Middle frontal gyrus (tissue), 1 donor: Measurements from ENCODE around the gene PRKD1.
"Not testable (repeated sequence)": the region's sequence is repeated elsewhere in the genome, so short reads cannot be mapped to it uniquely, and the experiment has no call there.

Experiments
- DNase-seq: peaks from one replicate; pipeline ENCODE4 v3.0.0-alpha.2; 2015; ENCODE audit warnings: low spot score; ENCODE audit errors: extremely low spot score

PRKD1 gene

DNA sequence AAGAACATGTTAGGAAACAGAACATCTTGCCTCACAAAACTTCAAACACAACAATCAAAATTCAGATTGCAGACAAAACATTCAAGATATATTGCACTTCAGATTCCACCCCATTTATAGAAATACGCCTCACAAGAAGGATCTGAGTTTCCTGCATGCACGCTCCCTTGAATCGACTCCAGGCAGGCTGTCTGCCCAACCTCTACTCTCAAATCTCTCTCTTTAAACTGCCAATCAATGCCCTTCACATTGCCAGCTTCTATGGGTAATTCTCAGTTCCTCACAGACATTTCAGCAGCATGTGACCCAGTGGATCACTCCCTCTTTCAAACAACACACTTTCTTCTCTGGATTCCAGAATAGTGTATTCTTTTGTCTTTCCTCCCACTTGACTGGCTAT lies 184.1 kb downstream of the PRKD1 start:
- DNase-seq = no peak

DNA sequence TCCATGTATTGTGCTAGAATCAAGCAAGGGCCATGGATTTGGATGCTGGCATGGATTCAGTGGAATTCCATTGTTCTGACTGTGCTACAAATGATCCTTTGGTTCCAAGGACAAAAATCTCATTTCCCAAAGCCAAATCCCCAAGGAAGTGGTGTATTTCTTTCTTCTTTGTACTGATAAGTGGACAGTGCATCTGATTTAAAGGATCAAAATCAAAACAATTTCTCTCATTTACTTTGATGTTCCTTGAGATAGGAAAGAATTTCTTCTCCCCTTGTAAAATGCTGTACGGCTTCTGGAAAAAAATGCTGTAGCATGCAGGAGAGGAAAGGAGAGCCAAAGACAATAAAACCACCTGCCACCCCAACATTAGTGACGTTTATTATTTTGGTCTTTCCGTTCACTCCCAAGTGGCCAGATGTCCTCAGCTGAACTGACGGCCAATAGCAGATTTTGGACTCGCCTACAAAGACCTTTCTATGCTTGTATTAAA lies 185.7 kb downstream of the PRKD1 start:
- DNase-seq = no peak

DNA sequence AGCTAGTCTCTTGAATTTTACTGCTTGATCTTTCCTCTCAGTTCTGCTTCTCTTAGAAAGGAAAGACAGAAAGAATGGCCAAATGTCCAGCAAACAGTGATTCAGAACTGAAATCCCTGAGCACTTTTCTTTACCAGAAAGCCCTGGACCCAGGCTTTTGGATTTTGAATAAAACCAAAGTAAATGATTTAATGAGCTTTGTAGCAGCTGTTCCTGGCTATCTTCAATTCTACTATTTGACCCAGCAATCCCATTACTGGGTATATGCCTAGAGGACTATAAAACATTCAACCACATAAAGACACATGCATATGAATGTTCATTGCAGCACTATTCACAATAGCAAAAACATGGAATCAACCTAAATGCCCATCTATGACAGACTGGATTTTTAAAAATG lies 187.2 kb downstream of the PRKD1 start:
- no peak for DNase-seq

DNA sequence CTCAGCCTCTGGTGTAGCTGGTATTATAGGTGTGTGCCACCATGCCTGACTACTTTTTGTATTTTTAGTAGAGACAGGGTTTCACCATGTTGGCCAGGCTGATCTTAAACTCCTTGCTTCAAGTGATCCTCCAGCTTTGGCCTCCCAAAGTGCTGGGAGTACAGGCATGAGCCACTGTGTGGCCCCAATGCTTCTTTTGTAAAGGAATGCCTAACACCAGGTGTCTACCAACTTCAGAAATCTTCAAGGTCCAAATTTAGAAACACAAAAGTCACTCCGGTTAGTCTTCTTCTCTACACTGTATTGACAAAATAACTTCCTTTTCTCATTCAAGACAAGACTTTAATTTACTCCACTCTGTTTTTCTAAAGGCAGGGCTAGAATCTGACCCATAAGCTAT lies 188.7 kb downstream of the PRKD1 start:
- DNase-seq = no peak

DNA sequence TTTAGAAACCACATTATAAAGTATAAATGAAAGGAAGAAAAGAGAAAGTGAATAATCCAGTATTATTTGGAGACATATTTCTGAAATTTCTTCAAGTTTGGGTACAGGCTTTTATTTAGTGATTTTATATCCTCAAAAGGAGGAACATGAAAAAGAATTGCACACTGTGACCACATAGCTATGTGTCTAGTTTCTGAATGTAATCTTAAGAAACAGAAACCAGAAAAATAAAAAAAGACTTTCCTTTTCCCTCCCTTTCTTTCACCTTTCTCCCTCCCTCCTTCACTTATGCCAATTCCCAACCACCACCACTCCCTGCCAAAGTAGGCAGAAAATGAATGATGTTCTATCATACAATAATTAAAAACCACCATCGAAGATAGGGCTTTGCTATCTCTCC lies 189.6 kb downstream of the PRKD1 start:
- DNase-seq = no peak

DNA sequence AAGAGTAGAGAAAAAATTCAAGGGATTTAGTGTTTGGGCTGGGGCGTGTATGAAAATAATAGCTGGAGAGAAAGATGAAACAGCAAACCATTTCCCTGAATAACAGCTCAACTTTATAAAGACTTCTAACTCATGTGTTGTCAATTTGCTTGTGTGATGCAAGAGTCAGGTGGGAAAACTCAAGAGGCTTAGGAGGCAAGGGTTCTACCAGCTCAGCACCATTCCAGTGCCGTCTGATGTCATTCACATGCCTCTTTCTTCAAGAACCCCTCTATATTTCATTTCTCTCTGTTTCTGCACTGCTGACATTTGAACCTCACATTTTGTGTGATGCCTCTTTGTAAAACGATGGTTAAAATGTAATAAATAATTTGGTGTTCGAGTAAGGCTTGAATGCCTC lies 192.2 kb downstream of the PRKD1 start:
- no peak for DNase-seq

DNA sequence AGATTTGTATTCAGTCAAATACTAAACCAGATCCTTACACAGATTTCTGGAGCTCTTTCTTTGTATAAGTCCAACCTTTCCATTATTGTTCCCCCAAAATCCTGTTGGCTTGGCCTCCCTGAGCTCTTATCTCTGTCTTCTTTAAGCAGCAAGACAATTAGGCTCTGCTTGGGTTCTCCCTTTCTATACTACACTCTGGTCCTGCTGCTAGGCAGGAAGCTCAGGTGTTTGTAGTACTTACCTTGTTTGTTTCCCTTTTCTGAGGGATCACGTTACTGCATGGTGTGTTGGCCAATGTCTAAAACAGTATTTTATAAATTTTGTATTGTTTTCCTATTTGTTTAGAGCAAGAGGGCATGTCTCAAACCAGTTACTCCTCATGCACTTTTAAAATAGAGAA lies 192.9 kb downstream of the PRKD1 start:
- no peak for DNase-seq

DNA sequence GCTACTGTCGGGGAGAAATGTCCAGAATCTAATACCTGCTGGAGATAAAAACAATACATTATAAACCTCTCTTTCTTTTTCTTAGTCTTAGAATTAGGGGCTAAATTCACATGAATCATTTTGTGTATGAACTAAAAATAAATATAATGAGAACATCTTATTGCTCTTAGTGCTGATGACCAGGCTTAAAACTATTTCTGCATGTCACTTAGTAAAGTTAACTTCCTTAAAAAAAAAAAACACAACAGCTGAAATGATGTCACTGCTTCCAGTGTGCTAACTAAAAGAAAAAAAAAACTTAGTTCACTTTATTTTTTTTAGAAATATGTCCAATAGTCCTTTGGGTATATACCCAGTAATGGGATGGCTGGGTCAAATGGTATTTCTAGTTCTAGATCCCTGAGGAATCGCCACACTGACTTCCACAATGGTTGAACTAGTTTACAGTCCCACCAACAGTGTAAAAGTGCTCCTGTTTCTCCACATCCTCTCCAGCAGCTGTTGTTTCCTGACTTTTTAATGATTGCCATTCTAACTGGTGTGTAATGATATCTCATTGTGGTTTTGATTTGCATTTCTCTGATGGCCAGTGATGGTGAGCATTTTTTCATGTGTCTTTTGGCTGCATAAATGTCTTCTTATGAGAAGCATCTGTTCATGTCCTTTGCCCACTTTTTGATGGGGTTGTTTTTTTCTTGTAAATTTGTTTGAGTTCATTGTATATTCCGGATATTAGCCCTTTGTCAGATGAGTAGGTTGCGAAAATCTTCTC lies 200.9 kb downstream of the PRKD1 start:
- not testable (repeated sequence) for DNase-seq

DNA sequence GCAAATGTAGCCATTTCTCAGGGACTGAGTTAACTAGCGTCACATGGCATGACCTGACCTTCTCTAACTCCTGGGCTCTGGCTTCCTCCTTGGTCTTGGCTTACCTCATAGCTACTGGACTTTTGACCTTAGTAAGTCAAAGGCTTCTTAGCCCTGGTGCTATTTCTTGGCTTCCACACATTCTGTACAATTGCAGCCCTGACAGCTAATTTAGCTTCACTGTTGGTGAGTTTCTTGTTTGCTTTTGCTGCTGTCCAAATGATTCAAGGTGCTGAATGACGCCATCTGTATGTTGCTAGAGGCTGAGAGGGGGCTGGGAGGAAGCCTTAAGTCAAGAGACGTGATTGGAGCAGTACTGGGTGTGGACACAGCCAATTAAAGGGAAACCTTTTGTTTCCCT lies 202.7 kb downstream of the PRKD1 start:
- DNase-seq = no peak

DNA sequence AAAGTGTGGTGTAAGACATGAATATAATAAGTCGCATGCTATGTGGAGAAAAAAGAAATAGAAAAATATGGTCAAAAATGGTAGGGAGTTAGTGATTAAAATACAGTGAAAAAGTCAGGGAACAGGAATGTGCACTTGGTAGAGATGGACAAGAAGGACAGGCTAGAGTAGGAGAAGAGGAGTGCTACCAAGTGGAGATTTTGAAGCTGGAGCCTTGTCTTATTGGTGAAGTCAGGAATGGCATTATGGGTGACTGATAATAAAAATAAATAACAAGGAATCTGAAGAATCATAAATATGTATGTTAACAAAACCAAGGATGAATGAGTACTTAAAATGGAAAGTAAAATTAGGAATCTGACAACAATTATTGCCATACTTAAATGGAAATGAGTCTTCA lies 204.8 kb downstream of the PRKD1 start:
- DNase-seq = no peak

DNA sequence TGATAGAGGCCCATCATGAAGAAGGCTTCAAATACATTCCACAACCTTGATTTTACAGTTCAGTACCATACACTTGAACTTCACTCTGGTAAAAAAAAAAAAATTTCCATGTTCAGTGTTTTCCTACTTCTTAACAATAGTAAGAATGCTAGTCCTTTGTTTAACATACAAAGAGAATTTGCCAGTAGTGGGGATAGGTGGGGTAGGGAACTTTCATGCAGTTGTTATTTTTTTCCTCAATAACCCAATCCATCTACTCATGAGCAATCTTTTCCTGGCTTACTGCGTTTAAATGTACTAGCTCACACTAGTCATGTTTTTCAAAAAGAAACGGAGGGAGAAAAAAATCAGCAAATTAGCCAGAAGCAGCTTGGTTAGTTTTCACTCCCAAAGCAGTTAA lies 206.1 kb downstream of the PRKD1 start:
- DNase-seq = no peak

DNA sequence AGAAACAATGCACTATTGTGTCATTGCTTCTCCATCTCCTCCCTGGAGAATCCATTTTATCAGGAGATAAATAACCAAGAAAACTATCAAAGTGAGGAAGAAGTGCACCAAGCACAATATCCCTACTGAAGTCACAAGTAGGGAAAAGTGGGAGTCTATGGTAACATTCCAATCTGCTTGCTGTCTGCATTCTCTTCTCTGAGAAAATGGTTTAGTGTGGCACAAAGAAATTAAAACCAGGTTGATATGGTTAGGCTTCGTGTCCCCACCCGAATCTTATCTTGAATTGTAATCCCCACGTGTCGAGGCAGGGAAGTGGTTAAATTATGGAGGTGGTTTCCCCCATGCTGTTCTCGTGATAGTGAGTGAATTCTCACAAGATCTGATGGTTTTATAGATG lies 209.7 kb downstream of the PRKD1 start:
- no peak for DNase-seq

DNA sequence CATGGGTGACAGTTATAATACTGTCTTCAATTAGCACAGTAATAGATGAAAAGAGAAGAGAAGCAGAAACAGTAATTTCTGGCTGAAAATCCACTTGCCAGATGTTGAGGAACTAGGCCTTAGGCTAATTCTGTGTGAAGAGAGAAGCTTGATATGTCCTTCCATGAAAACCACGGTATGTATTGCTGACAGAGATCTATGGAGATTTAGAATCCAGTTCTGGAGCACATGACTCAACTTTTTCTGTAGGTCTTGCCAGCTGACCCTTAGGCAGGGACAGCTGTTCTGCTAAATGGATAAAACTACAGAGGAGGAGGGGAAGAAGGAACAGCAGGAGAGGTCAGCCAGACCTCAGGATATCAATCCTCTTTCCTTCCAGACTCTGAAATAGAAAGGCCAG lies 211.5 kb downstream of the PRKD1 start:
- no peak for DNase-seq

DNA sequence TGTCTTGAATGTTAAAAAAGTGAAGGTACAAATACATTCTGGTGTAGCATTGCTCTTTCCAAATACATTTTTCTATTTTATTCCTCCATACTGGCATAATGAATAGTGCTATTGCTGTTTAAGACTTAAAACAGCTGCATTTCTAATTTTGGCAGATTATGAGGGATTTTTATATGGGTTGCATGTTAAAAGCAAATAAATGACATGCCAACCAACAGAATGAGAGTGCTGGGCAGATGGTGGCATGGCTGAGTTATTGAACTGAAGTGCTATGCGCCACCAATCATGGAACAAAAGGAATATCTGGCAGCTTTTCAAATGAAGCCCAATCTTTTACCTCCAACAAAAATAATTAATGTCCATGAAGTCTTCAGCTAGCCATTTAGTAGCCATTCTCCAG lies 215.0 kb downstream of the PRKD1 start:
- no peak for DNase-seq

DNA sequence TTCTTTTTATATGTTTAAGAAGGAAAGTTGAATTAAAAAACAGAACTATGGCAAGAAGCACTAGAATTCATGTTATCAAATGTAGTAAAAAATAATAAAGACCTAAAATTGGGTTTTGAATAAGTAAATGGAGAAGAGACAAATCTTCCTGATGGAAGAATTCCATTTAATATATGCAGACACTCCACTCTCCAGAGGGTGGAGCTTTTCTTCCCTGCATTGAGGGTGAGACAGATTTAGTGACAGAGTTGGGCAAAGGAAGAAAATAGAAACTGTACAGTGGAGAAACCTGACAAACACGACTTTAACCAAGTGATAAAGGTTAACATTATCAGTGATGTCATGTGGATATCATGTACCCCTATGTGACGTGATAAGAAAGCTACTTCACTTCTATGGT lies 217.6 kb downstream of the PRKD1 start:
- DNase-seq = no peak

DNA sequence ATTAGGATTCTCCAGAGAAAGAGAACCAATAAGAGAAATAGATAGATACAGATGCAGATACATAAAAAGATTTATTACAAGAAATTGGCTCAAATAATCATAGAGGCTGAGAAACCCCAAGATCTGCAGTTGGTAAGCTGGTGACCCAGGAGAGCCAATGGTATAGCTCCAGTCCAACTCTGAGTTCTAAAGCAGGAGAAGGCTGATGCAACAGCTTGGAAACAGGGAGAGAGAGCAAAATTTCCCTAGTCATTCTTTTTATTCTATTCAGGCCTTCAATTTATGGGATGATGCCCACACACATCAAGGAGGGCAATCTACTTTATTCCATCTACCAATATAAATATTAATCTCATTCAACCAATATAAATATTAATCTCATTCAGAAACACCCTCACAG lies 218.2 kb downstream of the PRKD1 start:
- no peak for DNase-seq

DNA sequence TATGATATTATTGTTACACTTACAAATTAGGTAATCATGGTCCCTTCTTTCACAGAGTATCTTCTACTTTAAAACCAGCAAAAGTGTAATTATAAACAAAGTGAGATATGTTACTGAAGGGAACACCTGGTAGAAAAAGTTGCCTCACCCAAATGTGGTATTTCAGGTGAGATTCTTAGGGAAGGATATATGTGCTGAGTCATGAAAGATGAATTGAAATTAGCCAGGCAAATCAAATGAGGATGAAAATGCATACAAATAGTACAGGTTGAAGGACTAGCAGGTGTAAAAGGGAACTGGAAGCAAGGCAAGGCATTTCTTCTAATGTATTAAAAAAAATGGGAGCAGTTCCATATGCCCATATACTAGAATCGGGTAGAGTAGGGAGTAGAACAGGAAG lies 220.9 kb downstream of the PRKD1 start:
- no peak for DNase-seq

DNA sequence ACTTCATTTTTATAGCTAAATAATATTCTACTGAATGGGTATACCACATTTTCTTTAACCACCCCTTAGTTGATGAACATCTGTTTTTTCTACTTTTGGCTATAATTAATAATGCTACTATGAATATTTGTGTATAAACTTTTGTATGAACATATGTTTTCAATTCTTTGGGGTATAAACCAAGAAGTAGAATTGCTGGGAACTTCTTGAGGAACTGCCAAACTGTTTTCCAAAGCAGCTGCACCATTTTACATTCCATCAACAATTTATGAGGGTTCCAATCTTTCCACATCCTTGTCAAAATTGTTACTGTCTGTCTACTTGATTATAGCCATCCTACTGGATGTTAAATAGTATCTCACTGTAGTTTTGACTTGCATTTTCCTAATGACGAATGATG lies 221.8 kb downstream of the PRKD1 start:
- no peak for DNase-seq

DNA sequence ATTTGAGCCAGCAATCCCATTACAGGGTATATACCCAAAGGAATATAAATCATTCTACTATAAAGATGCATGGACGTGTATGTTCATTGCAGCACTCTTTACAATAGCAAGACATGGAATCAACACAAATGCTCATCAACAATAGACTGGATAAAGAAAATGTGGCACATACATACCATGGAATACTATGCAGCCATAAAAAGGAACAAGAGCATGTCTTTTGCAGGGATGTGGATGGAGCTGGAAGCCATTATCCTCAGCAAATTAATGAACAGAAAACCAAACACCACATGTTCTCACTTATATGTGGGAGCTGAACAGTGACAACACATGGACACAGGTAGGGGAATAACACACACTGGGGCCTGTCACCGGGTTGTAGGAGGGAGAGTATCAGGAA lies 238.1 kb downstream of the PRKD1 start:
- not testable (repeated sequence) for DNase-seq

DNA sequence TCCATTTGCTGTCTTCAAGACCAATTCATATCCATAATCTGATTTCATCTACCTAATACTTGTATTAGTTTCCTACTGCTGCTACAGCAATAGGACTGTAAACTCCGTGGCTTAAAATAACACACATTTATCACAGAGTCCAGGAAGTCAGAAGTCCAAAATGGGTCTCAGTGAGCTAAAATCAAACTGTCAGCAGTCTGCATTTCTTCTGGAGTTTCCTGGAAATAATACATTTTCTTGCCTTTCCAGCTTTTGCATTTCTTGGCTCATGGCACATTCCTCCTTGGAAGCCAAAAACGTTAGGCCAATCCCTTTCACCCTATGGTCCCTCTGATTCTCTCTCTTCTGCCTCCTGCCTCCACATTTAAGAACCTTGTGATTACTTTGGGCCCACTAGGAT lies 239.8 kb downstream of the PRKD1 start:
- DNase-seq = no peak

DNA sequence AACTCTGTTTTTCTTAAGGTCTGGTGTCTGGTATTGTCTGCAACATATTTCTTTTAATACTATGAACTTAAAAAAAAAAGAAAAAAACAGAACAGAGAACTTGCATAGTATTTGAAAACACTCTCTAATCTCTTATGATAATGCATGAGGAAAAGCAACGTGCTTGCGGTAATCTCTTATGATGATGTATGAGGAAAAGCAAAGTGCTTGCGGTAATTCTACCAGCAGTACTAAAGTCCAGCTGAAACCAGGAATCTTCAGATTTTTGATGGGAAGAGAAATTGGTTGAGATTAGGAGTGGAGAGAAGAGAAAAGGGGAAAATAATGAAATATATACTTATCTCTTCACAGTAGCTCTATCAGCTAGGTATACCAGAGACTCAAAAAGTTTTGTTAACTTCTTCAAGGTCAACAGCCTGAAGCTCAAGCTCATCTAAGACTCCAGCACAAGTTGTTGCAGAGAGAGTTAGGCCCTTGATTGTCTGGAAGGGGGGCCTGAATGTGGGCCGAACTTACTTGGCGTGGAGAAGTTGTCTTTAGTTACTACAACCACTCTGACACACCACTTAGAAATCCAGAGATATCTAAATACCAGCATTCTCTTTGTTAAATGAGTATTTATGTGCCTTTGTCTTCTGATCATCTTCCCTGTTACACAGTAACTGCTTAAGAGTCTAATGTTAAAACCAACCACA lies 240.4 kb downstream of the PRKD1 start:
- no peak for DNase-seq

DNA sequence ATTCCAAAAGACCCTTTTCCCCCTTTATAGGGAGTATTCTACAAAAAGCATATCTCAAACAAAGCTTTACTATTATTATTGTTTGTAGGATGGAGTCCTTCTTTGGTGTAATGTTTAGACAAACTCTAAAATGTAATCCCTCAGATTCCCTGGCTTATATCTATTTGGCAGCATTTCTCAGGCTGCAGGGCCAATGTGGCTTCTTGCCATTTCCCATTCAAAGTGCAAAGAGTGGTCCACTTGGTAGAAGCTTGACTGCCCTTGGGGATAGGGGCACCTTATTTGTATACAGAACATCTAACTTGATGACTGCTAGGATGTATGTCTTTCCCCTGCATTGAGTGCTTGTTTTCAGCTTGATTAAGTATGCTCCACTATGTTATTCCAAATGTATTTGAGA lies 242.7 kb downstream of the PRKD1 start:
- DNase-seq = no peak

DNA sequence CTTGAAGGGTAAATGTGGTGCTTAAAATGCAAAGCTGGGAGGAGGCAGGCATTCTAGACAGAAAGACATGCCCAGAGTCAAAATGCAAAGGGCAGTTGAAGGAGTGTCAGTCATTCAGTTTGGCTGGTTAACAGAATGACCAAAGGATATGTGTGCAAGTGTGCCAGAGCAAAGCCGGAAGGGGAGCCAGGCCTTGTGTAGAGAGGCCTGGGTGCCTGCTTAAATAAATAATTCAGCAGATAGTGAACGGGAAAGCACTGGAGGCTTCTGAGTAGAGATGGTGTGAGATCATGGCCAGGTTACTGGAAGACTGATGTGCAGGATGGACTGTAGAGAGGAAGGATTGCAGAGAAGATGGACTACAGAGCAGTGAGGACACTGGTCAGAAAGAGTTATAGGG lies 244.9 kb downstream of the PRKD1 start:
- DNase-seq = no peak
